NCI-H69 (cell line): Measurements from ENCODE around the gene HP1BP3.

ENCODE experiments used
- DNase-seq: peaks from one replicate; lab custom pipeline; 2025; lab: John Stamatoyannopoulos, UW

HP1BP3 gene

GRCh38 chr1:20770314-20771087 lies 16.6 kb downstream of the HP1BP3 start:
- DNase-seq = no peak

GRCh38 chr1:20767271-20767670 lies 19.8 kb downstream of the HP1BP3 start:
- DNase-seq = no peak

GRCh38 chr1:20763417-20763816 lies 23.7 kb downstream of the HP1BP3 start:
- DNase-seq = no peak

GRCh38 chr1:20760322-20760721 lies 26.8 kb downstream of the HP1BP3 start:
- no peak for DNase-seq

- DNase-seq = no peak
These were observed 33.5 kb downstream of the HP1BP3 start for GRCh38 chr1:20753589-20753988.

- no peak for DNase-seq
These were observed 35.6 kb downstream of the HP1BP3 start for GRCh38 chr1:20751462-20751990.

GRCh38 chr1:20742671-20743070 lies 44.4 kb downstream of the HP1BP3 start:
- DNase-seq = no peak

GRCh38 chr1:20740781-20741180 lies 46.3 kb downstream of the HP1BP3 start:
- no peak for DNase-seq

GRCh38 chr1:20739225-20739624 lies 47.9 kb downstream of the HP1BP3 start:
- DNase-seq = no peak

GRCh38 chr1:20735581-20736111 lies 51.5 kb downstream of the HP1BP3 start:
- peak; percentile 21 for DNase-seq

GRCh38 chr1:20733360-20733975 lies 53.6 kb downstream of the HP1BP3 start:
- peak; percentile 45 for DNase-seq

GRCh38 chr1:20732588-20733359 lies 54.3 kb downstream of the HP1BP3 start, which contains the start of gene SH2D5:
Gene SH2D5 (minus strand): TSS chr1:20732703. CDS start chr1:20728044, 4,659 bp downstream.
- DNase-seq = peak; percentile 85

GRCh38 chr1:20732071-20732587 lies 55.0 kb downstream of the HP1BP3 start:
- peak; percentile 87 for DNase-seq

GRCh38 chr1:20731057-20731991 lies 55.8 kb downstream of the HP1BP3 start:
- peak; percentile 27 for DNase-seq

- no peak for DNase-seq
These were observed 56.4 kb downstream of the HP1BP3 start for GRCh38 chr1:20730690-20731056.

- peak; percentile 41 for DNase-seq
These were observed 57.0 kb downstream of the HP1BP3 start for GRCh38 chr1:20729990-20730689.

- DNase-seq = peak; percentile 41
These were observed 57.8 kb downstream of the HP1BP3 start for GRCh38 chr1:20729155-20729931.

- DNase-seq = peak; percentile 26
These were observed 58.5 kb downstream of the HP1BP3 start for GRCh38 chr1:20728371-20729154.
